GM21619 (cell line): ENCODE data around the gene BTBD17.

ENCODE experiments used
- ATAC-seq: cut with Tn5 transposase; IDR thresholded peaks from one replicate; pipeline ENCODE4 v1.9.1; 2021; ENCODE audit not compliant: unreplicated experiment

BTBD17 gene

DNA sequence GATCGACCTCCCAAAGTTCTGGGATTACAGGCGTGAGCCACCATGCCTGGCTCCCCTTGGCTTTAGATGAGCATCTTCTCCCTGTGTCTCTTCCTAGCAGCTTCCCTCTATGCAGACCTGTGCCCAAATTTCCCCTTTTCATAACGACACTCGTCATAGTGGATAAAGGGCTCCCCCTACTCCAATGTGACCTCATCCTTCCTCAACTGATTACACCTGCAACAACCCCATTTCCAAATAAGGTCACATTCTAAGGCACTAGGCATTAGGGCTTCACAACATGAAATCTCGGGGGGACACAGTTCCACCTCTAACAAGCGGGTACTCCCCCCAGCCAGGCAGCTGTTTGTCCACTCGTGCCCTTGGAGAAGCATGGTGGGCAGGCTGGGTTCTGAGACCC is 25.4 kb downstream of the BTBD17 start:
- no peak for ATAC-seq

DNA sequence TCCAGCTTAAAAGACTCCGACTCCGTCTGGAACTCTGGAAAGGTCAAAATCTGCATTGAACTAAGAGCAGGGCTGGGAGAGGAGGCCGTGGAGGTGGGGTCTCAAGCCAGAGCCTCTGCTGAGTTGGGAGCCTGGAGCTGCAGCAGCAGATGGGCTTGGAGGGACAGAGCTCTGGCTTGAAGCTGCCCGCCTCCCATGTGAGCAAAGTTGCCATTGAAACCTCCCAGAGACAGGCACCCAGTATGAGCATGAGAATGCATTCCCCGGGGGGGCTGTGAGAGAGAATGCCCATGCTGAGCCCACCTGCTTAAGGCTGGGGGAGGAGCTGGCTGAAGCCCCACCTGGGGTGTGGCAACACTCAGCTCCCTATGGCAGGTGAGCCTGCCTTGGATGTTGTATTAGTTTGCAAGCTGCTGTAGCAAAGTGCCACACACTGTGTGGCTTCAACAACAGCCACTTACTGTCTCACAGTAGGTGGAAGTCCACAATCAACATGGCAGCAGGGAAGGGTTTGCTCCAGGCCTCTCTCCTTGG is 26.1 kb downstream of the BTBD17 start:
- no peak for ATAC-seq

DNA sequence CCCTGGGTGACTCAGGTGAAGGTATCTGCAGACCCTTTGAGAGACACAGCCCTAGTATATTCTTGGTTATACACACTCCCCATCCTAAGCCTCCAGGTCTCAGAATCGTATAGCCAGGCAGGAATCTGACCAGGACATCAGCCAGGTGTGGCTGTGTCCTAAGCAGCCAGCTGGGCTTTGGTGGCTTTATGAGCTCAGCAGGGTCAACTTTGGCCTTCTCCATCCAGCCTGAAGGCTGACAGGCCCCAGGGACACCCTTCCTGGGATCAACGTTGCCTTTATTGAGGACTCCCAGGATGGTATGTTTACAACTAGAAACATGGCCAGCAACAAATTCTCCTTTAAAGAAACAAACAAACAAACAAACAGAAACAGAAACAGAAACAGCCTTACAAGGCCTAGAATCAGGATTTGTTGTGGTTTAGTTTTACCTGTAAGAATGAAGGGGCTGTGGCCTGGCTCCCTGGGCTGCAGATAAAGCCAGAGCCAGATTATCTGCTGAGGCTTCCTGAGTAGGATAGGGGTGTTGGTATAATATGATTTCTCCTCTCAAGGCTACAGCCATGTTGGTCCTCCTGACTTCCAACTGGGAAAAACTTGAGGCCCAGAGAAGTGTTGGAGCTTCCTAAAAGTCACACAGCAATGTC is 27.2 kb downstream of the BTBD17 start:
- no peak for ATAC-seq

GRCh38 chr17:74332763-74333283 is 28.8 kb downstream of the BTBD17 start:
- ATAC-seq, result no peak

- no peak for ATAC-seq
Measured at GRCh38 chr17:74332017-74332650, 29.5 kb downstream of the BTBD17 start.

DNA sequence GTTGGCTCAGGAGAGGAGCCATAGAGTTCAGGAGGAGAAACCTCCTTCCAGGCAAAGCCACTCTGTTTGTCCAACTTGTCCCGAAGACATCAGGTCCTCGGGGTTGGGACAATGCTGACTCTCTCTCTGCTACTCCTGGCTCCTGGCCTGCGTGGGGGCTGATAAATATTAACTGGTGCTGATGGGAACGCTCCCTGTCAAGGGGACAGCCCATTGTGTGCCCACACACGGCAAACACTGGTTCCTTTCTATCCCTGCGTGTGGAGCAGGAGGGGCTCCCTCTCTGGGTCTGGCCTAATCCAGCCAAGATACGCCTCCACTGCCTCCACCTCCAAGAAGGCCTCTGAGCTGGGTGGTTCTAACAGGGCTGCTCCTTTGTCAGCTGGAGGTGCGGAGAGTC is 31.2 kb downstream of the BTBD17 start:
- no peak for ATAC-seq

DNA sequence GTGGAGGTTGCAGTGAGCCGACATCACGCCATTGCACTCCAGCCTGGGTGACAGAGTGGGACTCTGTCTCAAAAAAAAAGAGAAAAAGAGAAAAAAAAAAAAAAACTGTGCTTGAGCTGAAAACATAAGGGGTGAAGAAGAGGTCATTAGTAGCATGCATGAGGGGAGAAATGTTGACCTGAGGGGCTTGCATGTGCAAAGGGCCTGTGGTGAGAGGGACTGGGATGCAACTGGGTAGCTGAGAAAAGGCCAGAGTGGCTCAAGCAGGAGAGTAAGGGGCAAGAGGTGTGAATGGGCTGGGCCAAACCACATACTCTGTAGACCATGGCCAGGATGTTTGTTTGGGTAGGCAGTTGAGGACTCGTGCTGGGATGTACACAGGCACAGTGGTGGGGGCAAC is 32.3 kb downstream of the BTBD17 start:
- ATAC-seq, result no peak

- ATAC-seq, result no peak
Measured at GRCh38 chr17:74328487-74328886, 33.2 kb downstream of the BTBD17 start.

DNA sequence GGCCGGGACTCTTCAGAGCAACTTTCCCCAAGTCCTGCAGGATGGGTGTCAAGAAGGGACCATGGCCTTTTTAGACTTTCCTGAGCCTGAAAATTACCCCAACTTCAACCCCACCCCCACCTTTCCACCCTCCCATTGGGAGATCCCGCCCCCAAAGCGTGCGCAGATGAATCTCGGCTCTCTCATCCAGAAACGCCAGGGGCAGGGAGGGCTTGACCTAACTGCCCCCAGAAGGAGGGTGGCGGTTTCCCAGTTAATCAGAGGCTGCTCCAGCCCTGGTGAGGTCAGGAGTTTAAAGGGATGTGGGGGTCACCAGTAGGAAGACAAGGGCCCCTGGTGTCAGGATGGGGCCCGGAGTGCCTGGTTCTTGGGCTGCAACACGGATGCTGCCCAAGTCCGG is 35.2 kb downstream of the BTBD17 start:
- ATAC-seq, result no peak

DNA sequence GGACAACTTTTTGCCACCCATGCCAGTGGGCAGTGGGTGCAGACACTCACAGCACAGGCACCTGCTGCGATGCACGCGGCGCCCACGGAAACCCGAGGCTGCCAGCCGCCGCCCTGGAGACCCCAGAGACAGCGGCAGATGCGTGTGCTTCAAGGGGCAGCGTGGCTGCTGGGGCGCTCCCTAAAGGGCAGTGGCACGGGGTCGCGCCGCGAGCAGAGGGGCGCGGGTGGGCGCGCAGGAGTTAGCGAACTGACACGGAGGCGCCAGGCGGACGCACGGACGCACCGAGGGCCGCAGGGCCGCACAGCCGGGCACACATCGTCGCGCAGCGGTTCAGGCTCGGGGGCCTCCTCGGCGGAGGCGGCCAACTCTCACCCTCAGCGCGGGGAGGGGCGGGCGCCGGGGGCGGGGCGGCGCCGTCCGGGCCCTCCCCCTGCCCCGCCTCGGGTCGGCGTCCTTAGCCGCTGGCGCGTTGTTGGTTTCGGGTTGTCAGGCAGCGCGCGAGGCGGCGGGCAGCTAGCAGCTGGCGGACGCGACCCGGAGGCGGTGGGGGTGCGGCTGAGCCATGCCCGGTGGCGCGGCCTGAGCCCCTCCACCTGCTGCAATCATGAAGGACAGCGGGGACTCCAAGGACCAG is 35.8 kb downstream of the BTBD17 start, which contains the start of gene KIF19:
TSS of gene KIF19 (plus strand) at position 484 of the 637 bp plus-strand sequence. CDS start at position 608, 124 bp downstream.
- ATAC-seq, result peak; percentile 68

GRCh38 chr17:74325376-74325742 is 36.3 kb downstream of the BTBD17 start:
- ATAC-seq, result no peak

DNA sequence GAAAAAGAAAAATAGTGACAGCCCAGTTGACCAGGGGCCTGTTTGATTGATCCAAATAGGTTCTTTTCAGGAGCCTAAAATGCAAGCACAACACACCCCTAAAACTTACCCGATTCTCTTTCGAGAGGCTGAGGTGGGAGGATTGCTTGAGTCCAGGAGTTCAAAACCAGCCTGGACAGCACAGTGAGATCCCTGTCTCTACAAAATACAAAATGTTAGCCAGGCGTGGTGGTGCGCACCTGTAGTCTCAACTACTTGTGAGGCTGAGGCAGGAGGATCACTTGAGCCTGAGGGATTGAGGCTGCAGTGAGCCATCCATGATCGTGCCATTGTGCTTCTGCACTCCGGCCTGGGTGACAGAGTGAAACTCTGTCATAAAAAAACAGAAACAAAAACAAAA is 37.1 kb downstream of the BTBD17 start:
- no peak for ATAC-seq

DNA sequence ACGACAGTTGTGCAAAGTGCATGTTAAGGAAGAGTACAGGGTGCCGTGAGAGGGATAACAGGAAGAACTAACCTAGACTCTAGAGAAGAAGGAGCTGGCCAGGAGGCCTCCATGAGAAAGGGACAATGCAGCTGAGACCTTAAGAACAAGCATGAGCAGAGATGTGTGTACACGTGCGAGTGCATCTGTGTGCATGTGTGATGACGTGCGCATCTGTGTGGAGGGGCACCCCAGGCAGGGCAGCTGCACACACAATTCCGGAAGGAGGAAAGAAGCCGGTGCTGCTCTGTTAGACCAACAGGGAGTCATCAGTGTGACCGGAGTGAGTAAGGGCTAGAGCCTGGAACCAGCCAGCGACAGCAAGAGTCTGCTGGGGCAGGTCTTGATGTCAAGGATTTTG is 43.3 kb downstream of the BTBD17 start:
- ATAC-seq, result no peak

GRCh38 chr17:74317071-74317470 is 44.6 kb downstream of the BTBD17 start:
- no peak for ATAC-seq

DNA sequence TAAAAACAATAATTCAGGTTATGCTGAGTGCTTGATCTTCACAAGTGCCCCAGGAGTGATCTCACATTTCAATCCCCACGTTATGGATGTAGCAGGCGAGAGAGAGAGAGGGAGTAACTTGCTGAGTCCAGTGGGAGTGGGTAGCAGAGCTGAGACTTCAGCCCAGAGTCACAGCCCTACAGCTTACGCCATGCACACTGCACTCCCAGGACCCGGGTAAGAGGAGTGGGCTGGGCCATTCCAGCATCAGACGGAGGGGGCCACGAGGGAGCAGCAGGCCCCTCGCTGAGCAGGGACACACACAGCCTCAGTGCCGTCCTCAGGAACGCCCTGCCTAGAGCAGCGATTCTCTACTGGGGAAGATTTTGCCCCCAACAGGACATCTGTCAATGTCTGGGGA is 45.4 kb downstream of the BTBD17 start:
- no peak for ATAC-seq

DNA sequence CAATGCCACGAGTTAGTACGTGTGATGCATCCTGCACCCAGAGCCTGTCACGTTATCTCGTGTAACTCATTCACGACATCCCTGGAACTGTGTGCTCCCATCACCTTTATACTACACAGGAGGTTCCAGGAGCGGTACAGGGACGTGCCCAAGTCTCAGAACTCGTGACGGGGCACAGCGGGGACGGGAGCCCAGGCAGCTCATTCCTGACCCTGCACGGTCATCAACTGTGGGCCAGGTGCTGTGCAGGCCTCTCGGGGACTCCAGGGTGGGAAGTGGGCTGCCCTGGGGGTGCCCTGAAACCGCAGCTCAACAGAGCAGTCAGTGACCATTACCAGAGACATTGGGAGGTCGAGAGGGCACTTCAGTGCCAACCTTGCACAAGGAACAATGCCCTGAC is 46.8 kb downstream of the BTBD17 start:
- no peak for ATAC-seq

- no peak for ATAC-seq
Measured at GRCh38 chr17:74309902-74310301, 51.8 kb downstream of the BTBD17 start.

DNA sequence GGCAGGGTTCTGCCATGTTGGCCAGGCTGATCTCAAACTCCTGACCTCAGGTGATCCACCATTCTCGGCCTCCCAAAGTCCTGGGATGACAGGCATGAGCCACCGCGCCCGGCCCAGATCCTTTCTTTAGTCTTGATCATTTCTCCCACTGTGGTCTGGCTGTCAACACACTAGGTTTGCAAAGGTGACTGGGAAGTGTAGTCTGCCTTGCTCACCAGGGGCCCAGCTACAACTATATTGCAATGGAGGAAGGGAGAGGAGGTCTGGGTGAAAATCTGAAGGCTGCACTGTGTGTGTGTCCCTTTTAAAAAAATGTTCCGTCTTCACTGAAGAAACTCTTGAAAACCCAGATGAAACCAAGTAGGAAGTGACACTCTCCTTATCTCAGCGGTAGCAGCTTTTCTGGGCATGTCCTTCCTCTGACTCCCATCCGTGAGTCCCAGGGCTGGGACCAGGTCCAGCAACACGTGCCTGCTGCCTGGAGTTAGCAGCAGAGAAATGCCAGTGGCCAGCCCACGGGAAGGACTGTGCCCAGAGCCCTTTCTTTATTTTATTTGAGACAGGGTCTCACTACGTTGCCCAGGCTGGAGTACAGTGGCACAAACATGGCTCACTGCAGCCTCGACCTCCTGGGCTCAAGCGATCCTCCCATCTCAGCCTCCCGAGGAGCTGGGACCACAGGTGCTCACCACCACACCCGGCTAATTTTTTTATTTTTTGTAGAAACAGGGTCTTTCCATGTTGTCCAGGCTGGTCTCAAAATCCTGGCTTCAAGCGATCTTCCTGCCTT is 53.5 kb downstream of the BTBD17 start:
- no peak for ATAC-seq
